GM13977 (cell line): ENCODE results near the gene GRAMD1A.

Experiments
- DNase-seq: peaks from one replicate; pipeline ENCODE4 v3.0.0; 2012; ENCODE audit warnings: low spot score
- in situ Hi-C: fragments of 300-500 bp; cut with MboI; formaldehyde crosslinking; loops from one replicate; pipeline ENCODE4 v1.12.0; 2022; ENCODE audit warnings: low sequenced_read_pairs, low pct_unique_long_range_greater_than_20kb, mixed read lengths, inconsistent platforms; ENCODE audit not compliant: unreplicated experiment
- TF ChIP-seq, protein P1 (sequence below): IDR thresholded peaks from 2 replicates; pipeline ENCODE4 v1.5.1; 2012; ENCODE audit warnings: mild to moderate bottlenecking, control low read depth; ENCODE audit not compliant: insufficient read depth; ENCODE audit errors: extremely low read depth, missing control alignments

Gene GRAMD1A

GRCh38 chr19:35021596-35021995 lies 21.5 kb downstream of the GRAMD1A start:
- in situ Hi-C loops = no loop called here
- TF ChIP-seq, protein P1, sequence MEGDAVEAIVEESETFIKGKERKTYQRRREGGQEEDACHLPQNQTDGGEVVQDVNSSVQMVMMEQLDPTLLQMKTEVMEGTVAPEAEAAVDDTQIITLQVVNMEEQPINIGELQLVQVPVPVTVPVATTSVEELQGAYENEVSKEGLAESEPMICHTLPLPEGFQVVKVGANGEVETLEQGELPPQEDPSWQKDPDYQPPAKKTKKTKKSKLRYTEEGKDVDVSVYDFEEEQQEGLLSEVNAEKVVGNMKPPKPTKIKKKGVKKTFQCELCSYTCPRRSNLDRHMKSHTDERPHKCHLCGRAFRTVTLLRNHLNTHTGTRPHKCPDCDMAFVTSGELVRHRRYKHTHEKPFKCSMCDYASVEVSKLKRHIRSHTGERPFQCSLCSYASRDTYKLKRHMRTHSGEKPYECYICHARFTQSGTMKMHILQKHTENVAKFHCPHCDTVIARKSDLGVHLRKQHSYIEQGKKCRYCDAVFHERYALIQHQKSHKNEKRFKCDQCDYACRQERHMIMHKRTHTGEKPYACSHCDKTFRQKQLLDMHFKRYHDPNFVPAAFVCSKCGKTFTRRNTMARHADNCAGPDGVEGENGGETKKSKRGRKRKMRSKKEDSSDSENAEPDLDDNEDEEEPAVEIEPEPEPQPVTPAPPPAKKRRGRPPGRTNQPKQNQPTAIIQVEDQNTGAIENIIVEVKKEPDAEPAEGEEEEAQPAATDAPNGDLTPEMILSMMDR = no peak
- no peak for DNase-seq

DNA sequence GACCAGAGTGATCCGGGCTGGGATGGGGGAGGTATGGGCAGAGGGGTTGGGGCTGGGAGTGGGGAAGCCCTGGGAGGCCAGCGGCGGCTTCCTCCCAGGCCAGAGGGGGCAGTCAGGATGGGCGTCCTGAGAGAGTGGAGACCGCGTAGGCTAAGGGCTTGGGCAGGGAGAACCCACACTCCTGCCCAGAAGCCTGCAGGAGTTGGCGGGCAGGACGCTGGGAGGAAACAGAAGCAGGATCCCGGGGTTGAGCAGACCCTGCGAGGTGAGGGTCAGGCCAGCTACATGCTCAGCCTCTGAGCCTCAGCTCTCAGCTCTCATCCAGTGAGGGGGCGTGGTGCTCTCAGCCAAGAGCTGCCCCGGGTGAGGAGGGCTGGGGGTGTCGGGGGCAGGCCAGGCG lies 22.3 kb downstream of the GRAMD1A start:
- DNase-seq = no peak
- TF ChIP-seq, protein P1 = no peak
- in situ Hi-C loops = no loop called here

DNA sequence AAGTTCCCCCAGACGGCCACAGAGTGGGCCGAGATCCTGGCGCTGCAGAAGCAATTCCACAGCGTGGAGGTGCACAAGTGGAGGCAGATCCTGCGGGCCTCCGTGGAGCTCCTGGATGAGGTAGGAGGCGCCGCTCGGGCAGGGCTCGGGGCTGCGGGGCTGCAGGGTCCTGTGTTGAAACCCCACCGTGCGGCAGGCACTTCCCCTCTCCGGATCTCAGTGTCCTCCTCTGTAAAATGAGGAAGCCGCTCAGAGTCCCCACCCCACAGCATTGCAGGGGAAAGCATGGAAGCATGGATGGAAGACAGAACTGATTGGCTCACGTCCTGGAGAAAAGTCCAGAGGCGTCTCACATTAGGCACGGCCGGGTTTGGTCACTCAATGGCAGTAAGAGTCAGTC lies 23.3 kb downstream of the GRAMD1A start:
- no peak for DNase-seq
- TF ChIP-seq, protein P1 = no peak
- in situ Hi-C loops = no loop called here

GRCh38 chr19:35024095-35024494 lies 24.0 kb downstream of the GRAMD1A start:
- TF ChIP-seq, protein P1 = no peak
- no peak for DNase-seq
- in situ Hi-C loops = no loop called here

DNA sequence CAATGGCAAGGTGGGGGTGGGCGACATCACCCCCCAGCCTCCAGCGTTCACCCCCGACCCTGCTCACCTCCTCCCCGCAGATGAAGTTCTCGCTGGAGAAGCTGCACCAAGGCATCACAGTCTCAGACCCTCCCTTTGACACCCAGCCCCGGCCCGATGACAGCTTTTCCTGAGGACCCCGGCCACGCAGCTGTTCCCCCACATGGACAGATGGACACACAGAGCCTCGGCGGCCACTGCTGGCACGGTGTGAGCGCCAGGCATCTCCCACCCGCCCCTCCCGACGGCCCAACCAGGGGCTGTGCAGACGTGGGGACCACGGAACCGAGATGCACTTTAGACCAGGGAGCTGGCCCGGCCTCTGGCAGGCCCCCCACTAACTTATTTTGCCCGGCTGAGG lies 25.8 kb downstream of the GRAMD1A start:
- TF ChIP-seq, protein P1 = no peak
- in situ Hi-C loops = no loop called here
- no peak for DNase-seq

GRCh38 chr19:35026418-35026817 lies 26.3 kb downstream of the GRAMD1A start:
- DNase-seq = no peak
- in situ Hi-C loops = no loop called here
- TF ChIP-seq, protein P1 = no peak

- TF ChIP-seq, protein P1 = no peak
- no peak for DNase-seq
- in situ Hi-C loops = no loop called here
Observed at GRCh38 chr19:35027009-35027408, 26.9 kb downstream of the GRAMD1A start.
